Measurements from ENCODE around the gene CNTNAP2. TPM values are rescaled to one million over a fixed set of nuclear protein-coding genes. Genes with fewer than 3 reads are reported as not detected.

Gene CNTNAP2
- total RNA-seq, 4 donors from 2014 or later = 0.42 TPM; not detected in 3

DNA sequence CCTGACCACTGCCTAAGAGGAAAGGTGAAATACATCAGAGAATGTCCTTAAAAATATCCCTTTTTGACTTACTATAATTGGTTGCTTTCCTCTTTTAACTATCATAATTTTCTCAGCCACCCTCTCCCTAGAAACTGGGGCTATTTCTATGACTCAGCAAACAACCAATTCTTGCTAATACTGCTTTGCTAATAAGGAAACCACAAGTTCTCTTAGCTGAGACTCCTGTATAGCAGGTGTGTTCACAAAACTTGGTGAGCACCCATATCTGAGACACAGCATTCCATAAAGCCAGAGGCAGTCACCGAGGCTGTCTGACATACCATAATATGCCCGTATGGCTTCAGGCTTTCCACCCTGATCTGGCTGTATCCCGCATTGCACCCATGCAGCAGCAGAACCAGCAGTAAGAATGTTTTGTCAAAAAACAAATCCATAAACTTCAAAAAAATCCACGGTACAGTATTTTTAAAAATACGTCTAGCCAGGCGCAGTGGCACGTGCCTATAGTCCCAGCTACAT is 2282.3 kb downstream of the CNTNAP2 start:
- Histone ChIP-seq H3K27ac (no peak overlapping the region), H3K9me3 (no peaks in the 10 kb centered on the region), H3K36me3 (no peaks in the 10 kb centered on the region), H3K4me3 (no peak overlapping the region), H3K27me3 (peaks cover 0 to 30% of the 10 kb centered on the region in 2 donors), H3K4me1 (no peaks in the 10 kb centered on the region)
- TF ChIP-seq EP300 (IDR thresholded peaks at IDR 0.05) = no peak
- TF ChIP-seq, protein P1, sequence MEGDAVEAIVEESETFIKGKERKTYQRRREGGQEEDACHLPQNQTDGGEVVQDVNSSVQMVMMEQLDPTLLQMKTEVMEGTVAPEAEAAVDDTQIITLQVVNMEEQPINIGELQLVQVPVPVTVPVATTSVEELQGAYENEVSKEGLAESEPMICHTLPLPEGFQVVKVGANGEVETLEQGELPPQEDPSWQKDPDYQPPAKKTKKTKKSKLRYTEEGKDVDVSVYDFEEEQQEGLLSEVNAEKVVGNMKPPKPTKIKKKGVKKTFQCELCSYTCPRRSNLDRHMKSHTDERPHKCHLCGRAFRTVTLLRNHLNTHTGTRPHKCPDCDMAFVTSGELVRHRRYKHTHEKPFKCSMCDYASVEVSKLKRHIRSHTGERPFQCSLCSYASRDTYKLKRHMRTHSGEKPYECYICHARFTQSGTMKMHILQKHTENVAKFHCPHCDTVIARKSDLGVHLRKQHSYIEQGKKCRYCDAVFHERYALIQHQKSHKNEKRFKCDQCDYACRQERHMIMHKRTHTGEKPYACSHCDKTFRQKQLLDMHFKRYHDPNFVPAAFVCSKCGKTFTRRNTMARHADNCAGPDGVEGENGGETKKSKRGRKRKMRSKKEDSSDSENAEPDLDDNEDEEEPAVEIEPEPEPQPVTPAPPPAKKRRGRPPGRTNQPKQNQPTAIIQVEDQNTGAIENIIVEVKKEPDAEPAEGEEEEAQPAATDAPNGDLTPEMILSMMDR (IDR thresholded peaks at IDR 0.05) = no peak
- no peak for TF ChIP-seq POLR2A (IDR thresholded peaks at IDR 0.05)
- no peak for DNase-seq (ENCODE audit: low spot score in 2 of 2)
- WGBS, 2 donors = 79 to 88% methylated on average over 7 of the region's 7 CpGs

DNA sequence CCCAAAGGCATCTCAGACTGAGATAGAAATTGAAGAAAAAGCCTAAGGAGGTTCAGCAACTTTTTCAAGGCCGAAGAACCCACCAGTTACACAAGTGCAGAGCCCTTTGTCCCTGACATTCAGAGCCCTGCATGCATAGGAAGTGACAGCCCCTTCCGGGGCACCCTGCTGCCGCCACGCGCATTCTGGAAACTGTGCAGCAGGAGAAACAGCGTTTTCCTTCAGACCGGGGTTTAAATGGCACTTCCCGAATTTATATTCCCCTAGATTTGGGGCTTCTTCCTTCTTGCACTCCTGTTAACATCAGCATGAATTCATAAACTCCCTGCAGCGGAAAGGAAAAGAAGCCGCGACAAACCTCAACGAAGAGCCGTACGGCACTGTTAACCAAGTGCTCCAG is 2283.5 kb downstream of the CNTNAP2 start:
- Histone ChIP-seq H3K4me1 (no peaks in the 10 kb centered on the region), H3K9me3 (no peaks in the 10 kb centered on the region), H3K27me3 (peaks cover 0 to 30% of the 10 kb centered on the region in 2 donors), H3K4me3 (no peak overlapping the region), H3K36me3 (no peaks in the 10 kb centered on the region), H3K27ac (no peak overlapping the region)
- TF ChIP-seq POLR2A (IDR thresholded peaks at IDR 0.05) (no peak), EP300 (IDR thresholded peaks at IDR 0.05) (no peak)
- TF ChIP-seq, protein P1 (IDR thresholded peaks at IDR 0.05) = no peak
- 71 to 74% methylated on average over 14 of the region's 14 CpGs for WGBS, 2 donors
- no peak for DNase-seq (ENCODE audit: low spot score in 2 of 2)

DNA sequence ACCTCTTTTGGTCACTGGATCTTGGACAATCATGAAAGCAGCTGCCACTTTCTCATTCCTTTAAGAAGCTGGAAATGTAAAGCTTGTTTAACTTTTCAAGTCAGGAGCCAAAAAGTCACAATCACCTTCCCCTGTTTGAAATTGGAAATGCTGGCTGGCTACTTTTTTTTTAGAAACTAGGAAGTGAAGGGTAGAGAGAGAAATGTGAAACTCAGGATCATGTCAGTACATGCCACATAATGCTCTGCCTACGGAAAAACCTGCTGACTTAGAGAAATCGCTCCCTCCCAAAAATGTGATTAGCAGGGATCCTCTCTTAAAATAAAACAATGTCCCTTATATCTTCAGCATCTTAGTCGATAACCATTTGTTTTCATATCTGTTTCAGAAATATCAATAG is 2285.6 kb downstream of the CNTNAP2 start:
- Histone ChIP-seq H3K4me1 (no peaks in the 10 kb centered on the region), H3K36me3 (no peaks in the 10 kb centered on the region), H3K9me3 (no peaks in the 10 kb centered on the region), H3K4me3 (no peak overlapping the region), H3K27ac (no peak overlapping the region), H3K27me3 (peaks cover 0 to 18% of the 10 kb centered on the region in 2 donors)
- no peak for DNase-seq (ENCODE audit: low spot score in 2 of 2)
- 66 to 74% methylated on average over 3 of the region's 3 CpGs for WGBS, 2 donors
- no peak for TF ChIP-seq POLR2A (IDR thresholded peaks at IDR 0.05)
- TF ChIP-seq EP300 (IDR thresholded peaks at IDR 0.05) = no peak
- TF ChIP-seq, protein P1 (IDR thresholded peaks at IDR 0.05) = no peak

DNA sequence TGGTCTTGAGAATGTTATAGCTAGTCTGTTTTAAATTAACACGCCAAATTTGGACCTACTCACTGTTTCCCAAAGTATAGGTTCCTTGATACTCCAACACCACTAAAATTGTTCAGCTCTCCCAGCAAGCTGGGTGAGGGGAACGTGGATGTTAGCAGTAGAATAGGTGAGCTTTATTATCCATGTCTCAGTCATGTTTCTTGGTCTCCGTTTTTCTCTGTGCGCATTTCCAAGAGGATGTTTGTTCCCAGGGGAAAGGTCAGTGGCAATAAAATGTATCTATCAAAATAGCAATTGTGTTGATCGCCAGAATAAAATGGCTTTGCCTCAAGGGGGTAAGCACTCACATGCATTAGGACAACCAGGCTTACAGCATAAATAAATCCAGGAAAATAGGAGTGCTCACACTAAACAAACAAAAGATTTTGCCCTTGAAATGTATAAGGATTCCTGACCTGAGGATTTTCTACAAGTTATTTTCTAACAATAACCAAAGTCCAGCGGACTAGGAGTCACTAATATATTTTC is 2286.9 kb downstream of the CNTNAP2 start:
- Histone ChIP-seq H3K4me3 (no peak overlapping the region), H3K36me3 (no peaks in the 10 kb centered on the region), H3K27ac (no peak overlapping the region), H3K9me3 (no peaks in the 10 kb centered on the region), H3K4me1 (no peaks in the 10 kb centered on the region), H3K27me3 (peaks cover 0 to 11% of the 10 kb centered on the region in 2 donors)
- 47 to 50% methylated on average over 6 of the region's 6 CpGs for WGBS, 2 donors
- no peak for TF ChIP-seq POLR2A (IDR thresholded peaks at IDR 0.05)
- TF ChIP-seq, protein P1 (IDR thresholded peaks at IDR 0.05) = no peak
- no peak for TF ChIP-seq EP300 (IDR thresholded peaks at IDR 0.05)
- no peak for DNase-seq (ENCODE audit: low spot score in 2 of 2)

DNA sequence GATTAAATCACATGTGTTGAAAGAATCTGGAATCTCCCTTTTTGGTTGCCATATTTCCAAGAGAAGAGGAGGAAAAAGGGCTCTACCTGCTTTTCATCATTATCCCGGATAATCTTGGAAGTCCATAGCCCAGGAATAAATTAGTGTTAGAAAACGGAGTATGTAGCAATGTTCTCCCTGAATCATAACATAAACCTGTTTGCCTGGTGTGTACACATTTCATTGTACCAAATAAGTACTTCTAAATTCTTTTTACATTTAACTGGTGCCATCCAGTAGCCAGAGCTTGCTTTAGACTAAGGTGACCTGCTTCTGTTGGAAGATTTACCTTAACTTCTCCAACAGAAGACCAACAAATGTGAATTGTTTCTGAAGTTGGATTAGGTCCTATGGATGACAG is 2291.7 kb downstream of the CNTNAP2 start:
- H3K27me3 ChIP-seq = no peaks in the 10 kb centered on the region
- 80 to 91% methylated on average over 2 of the region's 2 CpGs for WGBS, 2 donors
- H3K4me3 ChIP-seq = no peak overlapping the region
- H3K9me3 ChIP-seq = no peaks in the 10 kb centered on the region
- no peak overlapping the region for H3K27ac ChIP-seq
- H3K36me3 ChIP-seq = no peaks in the 10 kb centered on the region
- no peaks in the 10 kb centered on the region for H3K4me1 ChIP-seq
- TF ChIP-seq POLR2A (IDR thresholded peaks at IDR 0.05) (no peak), EP300 (IDR thresholded peaks at IDR 0.05) (no peak)
- DNase-seq (ENCODE audit: low spot score in 2 of 2) = no peak

Measured in tibial nerve (tissue), 4 donors.